ENCODE results near the gene ELOA.
A peak's percentile ranks its signal among the peaks of the same experiment; 100 is the strongest.

The ELOA gene

GRCh38 chr1:23699280-23700179 lies 43.7 kb upstream of the ELOA start:
- no peak for TF ChIP-seq CTCF (IDR thresholded peaks at IDR 0.05)

GRCh38 chr1:23701310-23701709 lies 42.0 kb upstream of the ELOA start:
- H3K27ac ChIP-seq: 0 out of 2 replicates have a peak overlapping the region, but pooled peaks have one; percentile 5
- TF ChIP-seq CTCF (IDR thresholded peaks at IDR 0.05) (no peak), ZFX (IDR thresholded peaks at IDR 0.05; ENCODE audit: borderline replicate concordance) (no peak)

More at GRCh38 chr1:23699280-23700179, 43.7 kb upstream of the ELOA start:
- H3K27ac ChIP-seq: no peak overlapping the region

GRCh38 chr1:23701996-23702395 lies 41.3 kb upstream of the ELOA start:
- TF ChIP-seq ZFX (IDR thresholded peaks at IDR 0.05; ENCODE audit: borderline replicate concordance): no peak
- no peak for TF ChIP-seq CTCF (IDR thresholded peaks at IDR 0.05)
- 0 out of 2 replicates have a peak overlapping the region, but pooled peaks have one; percentile 5 for H3K27ac ChIP-seq

DNA sequence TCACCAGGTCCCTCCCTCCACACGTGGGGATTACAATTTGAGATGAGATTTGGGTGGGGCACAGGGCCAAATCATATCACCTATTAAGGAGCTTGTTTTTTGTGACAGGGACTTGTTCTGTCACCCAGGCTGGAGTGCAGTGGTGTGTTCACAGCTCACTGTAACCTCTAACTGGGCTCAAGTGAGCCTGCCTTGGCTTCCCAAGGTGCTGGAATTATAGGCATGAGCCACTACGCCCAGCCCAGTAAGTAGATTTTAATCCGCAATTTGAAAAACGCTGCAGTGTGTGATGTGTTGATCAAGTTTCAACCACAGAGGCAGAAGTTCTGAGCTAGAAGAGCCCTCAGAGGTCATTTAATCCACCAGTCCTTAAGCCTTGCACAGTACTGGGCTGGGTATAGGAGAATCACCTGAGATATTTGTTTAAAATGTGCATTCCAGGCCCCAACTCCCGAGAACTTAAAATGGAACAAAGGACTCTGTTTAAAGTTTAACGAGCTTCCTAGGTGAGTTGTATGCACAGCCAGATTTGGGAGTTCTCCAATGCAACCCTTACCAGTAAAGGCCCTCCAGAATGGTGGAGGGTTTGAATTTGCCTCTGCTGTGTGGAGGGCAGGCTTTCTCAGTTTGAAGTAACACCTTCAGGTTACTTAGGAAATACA lies 38.3 kb upstream of the ELOA start:
- H3K27ac ChIP-seq: peak overlapping the region; percentile 46
- TF ChIP-seq ZFX (IDR thresholded peaks at IDR 0.05; ENCODE audit: borderline replicate concordance) (no peak), CTCF (IDR thresholded peaks at IDR 0.05) (no peak)

- H3K27ac ChIP-seq: no peak overlapping the region
- no peak for TF ChIP-seq CTCF (IDR thresholded peaks at IDR 0.05)
- TF ChIP-seq ZFX (IDR thresholded peaks at IDR 0.05; ENCODE audit: borderline replicate concordance): no peak
Measured at GRCh38 chr1:23709229-23709628, 34.0 kb upstream of the ELOA start.

DNA sequence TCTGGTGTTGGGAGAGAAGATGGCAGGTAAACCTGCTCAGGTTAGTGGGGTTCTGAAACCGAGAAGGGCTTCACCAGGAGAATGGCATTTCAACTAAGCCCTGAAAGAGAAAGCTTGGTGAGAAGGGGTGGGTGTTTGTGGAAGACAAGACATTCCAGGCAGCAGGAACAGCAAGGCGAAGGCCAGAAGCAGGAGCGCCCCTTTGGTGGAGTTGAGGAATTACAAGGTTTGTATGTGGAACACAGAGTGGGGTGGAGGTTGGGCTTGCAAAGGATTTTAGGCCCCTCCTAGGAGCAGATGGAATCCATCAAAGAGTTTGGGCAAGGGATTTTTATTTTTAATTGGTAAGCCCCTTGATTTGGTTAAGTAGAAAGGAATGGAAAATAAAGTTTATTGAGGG lies 24.8 kb upstream of the ELOA start:
- peak; percentile 87 for TF ChIP-seq CTCF (IDR thresholded peaks at IDR 0.05)
- TF ChIP-seq ZFX (IDR thresholded peaks at IDR 0.05; ENCODE audit: borderline replicate concordance): no peak
- H3K27ac ChIP-seq: no peak overlapping the region
